CD4-positive, alpha-beta T cell treated with Interleukin-21 for 1 hour (primary cell): ENCODE results near the gene PRELP.

Source experiments
- DNase-seq: peaks from one replicate; pipeline ENCODE4 v3.0.0-alpha.2; 2020

The PRELP gene

DNA sequence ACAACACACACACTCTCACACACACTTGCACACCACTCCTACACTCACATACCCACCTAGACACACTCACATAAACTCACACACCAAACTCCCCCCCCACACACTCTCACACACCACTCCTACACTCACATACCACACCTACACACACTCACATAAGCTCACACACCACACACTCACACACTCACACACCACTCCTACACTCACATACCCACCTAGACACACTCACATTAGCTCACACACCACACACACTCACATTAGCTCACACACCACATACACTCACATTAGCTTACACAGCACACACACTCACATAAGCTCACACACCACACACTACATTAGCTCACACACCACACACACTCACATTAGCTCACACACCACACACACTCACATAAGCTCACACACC is 51.4 kb downstream of the PRELP start:
- no peak for DNase-seq

DNA sequence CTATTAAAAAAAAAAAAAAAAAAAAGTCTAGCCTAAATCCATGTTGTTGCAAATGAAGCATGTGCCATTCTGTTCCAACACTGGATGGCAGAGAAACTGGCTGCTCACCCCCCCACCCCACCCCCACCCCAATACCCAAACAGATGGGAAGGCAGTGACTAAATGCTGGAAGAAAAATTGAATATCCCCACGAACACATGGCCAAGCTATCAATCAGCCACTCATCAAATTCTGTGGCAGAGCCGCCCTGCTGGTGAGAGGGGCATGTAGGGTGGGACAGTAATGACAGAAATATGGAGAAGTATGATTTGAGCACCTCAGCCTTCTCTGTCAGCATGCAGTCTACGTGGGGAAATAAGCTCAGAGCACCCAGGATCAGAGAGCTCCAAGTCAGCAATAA is 52.5 kb downstream of the PRELP start:
- DNase-seq: no peak

DNA sequence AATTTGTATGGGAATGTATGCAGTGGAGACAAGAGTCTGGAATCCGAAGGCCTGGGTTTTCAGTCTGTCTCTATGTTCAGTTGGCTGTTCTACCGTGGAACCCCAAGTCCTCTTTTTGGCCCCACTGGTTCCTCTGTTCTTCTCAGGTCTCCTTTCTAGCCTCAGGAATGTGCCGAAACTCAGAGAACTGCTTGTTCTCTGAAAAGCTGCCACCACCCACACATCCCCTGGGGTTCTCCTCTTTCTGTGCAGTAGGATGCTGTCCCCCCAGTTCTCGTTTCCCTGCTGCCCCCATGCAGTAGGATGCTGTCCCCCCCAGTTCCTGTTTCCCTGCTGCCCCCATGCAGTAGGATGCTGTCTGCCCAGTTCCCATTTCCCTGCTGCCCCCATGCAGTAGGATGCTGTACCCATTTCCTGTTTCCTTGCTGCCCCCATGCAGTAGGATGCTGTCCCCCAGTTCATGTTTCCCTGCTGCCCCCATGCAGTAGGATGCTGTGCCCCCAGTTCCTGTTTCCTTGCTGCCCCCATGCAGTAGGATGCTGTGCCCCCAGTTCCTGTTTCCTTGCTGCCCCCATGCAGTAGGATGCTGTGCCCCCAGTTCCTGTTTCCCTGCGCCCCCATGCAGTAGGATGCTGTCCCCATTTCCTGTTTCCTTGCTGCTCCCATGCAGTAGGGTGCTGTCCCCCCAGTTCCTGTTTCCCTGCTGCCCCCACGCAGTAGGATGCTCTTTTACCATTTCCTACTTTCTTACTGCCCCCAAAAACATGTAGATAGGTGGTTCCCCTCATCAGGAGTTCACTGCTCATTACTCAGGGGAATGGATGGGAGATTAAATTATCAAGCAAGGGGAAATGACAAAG is 53.6 kb downstream of the PRELP start:
- no peak for DNase-seq

DNA sequence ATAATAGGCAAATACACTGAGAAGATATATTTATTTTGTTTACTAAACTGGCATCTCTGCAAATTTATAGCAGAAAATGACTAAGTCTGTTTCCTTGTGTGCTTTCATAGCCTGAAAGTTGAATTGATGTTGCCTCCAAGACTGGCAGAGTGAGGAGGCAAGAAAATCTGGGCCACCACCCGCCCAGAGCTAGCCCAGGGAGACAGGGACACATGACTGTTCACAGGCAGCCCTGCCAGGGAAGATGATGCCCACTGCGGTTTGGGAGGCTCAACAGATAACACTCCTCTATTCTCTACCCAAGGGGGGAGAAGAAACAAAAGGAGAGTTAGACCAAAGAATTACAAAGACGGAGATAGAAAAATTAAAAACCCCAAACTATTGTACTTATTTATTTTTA is 55.5 kb downstream of the PRELP start:
- no peak for DNase-seq

DNA sequence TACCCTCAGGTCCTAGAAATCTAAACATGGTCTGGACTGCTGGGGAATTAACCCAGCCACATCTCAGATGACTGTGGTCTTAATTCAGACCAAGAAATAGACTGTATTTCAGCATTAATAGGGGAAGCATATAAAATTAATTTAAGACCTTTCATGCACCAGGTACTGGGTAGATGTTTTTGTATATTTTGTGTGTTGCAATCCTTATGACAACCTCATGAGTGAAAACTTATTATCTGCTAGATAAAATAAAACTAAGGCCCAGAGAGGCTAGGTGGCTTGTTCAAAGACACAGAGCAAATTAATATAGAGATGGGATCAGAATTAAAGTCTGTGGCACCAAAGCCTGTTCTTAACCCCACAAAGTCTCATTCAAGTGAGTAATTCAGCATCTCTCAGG is 58.4 kb downstream of the PRELP start:
- DNase-seq: no peak

DNA sequence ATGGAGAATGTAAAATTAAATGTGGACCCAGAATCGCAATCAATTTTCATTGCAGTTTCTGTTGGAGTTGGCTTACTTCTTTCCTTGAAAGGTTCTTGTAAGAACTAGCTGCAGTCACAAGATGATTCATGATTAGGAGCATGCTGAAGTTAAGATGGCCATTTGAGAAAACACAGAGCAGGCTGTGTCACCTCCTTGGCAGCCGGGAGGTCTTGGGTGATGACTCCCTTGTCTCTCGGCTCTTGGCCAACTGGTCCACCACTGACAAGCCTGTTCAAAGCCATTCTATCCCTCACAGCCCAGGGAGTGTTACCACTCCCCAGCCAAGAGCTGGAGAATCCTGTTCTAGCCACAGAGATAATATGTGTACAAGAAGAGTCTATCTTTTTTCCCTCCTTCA is 58.9 kb downstream of the PRELP start:
- no peak for DNase-seq

DNA sequence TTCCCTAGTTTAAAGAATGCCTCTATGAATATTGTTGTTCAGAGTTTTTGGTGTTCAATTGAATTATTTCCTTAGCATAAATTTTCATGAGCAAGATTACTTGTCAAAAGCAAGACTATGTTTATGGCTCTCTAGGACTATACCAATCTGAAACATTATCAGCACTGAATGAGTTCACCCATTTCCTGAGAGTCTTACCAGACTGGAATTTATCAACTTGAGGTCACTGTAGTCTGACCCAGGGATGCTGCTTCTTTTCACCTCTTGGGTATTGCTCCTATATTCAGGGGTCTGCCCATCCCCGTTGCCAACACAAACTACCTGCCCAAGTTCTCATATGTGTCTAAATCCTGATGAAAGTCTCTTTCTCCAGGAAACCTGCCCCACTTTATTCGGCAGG is 61.0 kb downstream of the PRELP start:
- no peak for DNase-seq

DNA sequence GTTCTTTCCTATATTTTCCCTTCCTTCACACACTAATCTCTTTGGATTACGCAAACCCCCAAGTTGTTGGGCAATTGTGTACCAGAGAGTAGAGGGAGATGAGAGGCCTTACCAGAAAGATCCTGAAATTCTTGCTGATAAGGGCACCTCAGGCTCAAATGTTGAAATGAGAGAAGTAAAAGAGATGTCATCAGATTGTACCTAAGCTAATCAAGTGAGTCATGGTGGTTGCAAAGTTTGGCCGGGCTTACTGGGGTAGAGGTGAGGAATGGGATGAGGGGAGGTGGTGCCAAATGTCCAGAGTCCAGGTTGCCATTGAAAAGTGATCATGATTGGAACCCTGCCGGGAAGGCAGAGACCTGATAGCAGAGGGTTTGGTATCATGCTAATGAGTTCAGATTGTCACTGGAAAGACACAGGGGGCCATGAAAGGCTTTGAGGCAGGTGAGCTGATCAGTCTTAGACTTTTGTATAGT is 61.4 kb downstream of the PRELP start:
- no peak for DNase-seq

DNA sequence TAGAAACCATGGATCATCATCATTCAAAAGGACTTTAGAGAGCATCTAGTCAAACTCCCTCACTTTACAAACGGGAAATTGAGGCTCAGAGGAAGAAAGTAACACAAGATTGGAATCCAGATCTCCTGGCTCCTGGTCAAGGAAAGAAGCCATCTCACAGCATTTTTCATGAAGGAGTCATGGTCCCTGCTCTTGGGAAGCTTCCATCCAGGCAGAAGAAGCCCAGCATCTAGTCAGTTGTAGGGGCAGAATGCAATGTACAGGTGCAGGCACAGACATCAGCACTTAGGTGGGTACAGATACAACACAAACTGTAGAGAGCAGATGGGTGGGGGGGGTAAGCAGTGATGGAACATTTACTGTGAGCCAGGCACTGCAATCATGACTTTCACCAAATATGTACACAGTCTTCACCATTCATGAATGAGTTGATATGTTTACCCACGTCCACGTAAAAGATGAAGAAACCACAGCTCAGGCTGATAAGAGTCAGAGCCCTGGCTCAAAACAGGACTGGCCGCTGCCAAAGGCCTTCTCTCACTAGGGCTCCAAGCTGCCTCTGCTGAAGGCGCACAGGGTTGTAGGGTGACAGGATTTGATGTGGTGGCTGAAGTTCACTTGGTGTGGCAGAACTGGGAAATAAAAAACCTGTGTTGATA is 62.3 kb downstream of the PRELP start:
- DNase-seq: no peak

DNA sequence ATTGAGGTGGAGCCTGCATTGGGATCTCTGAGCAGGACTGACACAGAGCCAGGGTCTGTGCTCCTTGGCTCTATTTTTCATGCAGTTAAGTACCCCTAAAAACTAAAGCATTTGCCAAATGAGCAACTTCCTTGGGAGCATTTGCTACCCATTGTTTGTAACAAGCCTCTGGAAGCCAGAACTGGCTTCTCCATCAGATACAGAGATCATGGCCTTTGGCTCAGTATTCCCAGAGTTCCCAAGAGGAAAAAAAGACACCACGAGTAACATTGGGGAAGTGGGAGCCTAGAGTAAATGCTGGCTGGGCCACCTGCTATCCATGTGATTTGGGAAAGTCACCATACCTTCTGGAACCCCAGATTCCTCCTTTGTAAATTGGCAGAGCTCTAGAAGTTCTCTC is 63.1 kb downstream of the PRELP start:
- DNase-seq: no peak

DNA sequence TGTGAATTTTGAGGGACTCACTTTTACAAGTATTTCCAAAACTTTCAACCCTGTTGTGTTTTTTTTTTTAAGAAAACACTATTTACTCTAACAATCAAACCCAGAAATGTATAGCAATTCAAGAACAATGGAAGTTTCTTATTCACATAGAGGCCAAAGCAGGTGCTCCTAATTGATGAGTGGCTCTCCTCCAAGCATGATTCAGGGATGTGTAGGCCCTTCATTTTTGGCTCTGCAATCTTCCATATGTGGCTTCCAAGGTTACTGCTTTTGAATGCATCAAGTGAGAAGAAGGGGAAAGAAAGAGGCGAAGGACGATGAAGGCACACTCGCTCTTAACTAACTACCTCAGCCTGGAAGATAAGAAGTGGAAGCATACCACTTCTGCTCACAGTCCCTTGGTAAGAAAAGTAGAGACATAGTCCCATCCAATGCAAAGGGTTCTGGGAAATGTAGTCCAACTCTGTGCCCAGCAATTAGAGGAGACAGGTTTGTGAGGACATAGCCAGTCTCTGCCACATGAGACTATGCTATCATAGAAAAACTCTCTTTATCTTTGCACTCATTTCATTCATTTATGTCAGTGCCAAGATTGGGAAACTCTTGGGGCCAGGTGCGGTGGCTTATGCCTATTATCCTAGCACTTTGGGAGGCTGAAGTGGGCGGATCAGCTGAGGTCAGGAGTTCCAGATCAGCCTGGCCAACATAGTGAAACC is 64.4 kb downstream of the PRELP start:
- DNase-seq: no peak
